B cell (primary cell): ENCODE measurements around the gene GPR37L1.

Experiments used
- EZH2 ChIP-seq: IDR thresholded peaks from 2 replicates; pipeline ENCODE4 v1.6.1; 2012; ENCODE audit warnings: borderline replicate concordance, low read depth, mild to moderate bottlenecking, moderate library complexity, low read length; ENCODE audit not compliant: insufficient read depth, poor library complexity, severe bottlenecking
- TF ChIP-seq, protein P1 (sequence below): fragments of 200-600 bp; IDR thresholded peaks from one replicate; pipeline ENCODE4 v1.8.0; 2022; ENCODE audit warnings: antibody characterized with exemption, mild to moderate bottlenecking

DNA sequence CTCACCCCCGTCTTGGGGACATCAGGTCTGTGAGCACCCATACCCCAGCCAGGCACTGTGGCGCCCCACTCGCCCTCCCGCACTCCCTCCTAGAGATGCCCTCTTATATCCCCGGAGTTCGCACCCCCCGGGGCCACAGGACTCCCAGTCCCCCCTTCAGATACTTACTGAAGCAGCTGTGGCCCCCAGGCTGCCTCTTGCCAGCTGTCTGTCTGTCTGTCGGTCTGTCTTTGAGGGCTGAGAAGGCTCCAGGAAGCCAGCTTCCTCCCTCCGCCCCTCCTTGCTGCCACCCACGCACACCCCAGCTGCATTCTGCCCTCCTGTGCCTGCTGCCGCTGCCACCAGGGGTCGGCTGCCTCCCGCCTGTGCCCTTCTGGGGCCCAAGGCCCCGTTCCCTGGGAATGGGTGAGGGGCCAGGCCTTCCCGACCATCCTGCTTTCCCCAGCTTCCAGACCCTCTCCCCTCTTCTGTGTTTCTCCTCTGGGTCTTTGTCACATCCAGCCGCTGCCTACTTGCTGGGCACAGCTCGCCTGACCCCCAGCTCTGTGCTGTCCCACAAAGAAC lies 37.7 kb downstream of the GPR37L1 start, which contains the start of gene PTPN7:
- TF ChIP-seq, protein P1, sequence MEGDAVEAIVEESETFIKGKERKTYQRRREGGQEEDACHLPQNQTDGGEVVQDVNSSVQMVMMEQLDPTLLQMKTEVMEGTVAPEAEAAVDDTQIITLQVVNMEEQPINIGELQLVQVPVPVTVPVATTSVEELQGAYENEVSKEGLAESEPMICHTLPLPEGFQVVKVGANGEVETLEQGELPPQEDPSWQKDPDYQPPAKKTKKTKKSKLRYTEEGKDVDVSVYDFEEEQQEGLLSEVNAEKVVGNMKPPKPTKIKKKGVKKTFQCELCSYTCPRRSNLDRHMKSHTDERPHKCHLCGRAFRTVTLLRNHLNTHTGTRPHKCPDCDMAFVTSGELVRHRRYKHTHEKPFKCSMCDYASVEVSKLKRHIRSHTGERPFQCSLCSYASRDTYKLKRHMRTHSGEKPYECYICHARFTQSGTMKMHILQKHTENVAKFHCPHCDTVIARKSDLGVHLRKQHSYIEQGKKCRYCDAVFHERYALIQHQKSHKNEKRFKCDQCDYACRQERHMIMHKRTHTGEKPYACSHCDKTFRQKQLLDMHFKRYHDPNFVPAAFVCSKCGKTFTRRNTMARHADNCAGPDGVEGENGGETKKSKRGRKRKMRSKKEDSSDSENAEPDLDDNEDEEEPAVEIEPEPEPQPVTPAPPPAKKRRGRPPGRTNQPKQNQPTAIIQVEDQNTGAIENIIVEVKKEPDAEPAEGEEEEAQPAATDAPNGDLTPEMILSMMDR, result peak; percentile 69
- TF ChIP-seq EZH2, result no peak
